Endothelial cell of umbilical vein (primary cell): ENCODE results near the gene RAP1GAP2. TPM values are rescaled to one million over a fixed set of nuclear protein-coding genes. Genes with fewer than 3 reads are reported as not detected.

Experiments used
- BruUV-seq: library from RNA; stranded (reverse); fragments of 400-500 nt; replicated peaks from 2 replicates; lab custom pipeline; 2021; lab: Mats Ljungman, UMichigan
- CTCF ChIA-PET: fragments of 300-600, 350-600 bp; sonication (Branson Sonifier 250); formaldehyde crosslinking; loops from one replicate; lab custom pipeline; 2021; ENCODE audit warnings: antibody characterized with exemption, inconsistent platforms; lab: Charles Lee
- POLR2A ChIA-PET: fragments of 300-600, 350-600 bp; sonication (Branson Sonifier 250); formaldehyde crosslinking; loops from one replicate; lab custom pipeline; 2021; ENCODE audit warnings: antibody characterized with exemption, inconsistent platforms; lab: Charles Lee
- DNase-seq: peaks from one replicate; pipeline ENCODE4 v3.0.0-alpha.2; 2011; ENCODE audit warnings: low read depth, low spot score
- FAIRE-seq: peaks from 2 replicates; lab custom pipeline; 2011; peaks lifted over from hg19 to GRCh38; lab: Jason Lieb, UNC
- H2AFZ ChIP-seq: 2 replicates; pipeline ENCODE4 v1.6.0; 2012; ENCODE audit warnings: low read depth, low read length, control low read depth, inconsistent platforms
- H3K27ac ChIP-seq: 2 replicates; pipeline ENCODE4 v1.5.1; 2011; ENCODE audit warnings: low read depth, mild to moderate bottlenecking, control low read depth, low read length, moderate library complexity; ENCODE audit not compliant: insufficient read depth
- H3K27me3 ChIP-seq, 2 experiments: 2 replicates each; pipeline versions ENCODE4 v1.6.0 to v1.6.1; 2011; ENCODE audit warnings: low read length in 2 of 2, mixed read lengths in 1 of 2; ENCODE audit not compliant: control insufficient read depth in 2 of 2, insufficient read depth in 2 of 2
- H3K36me3 ChIP-seq, 2 experiments: 2 replicates in 1 of 2; 3 replicates in 1 of 2; pipeline ENCODE4 v1.5.1; 2011; ENCODE audit warnings: low read length in 2 of 2, mild to moderate bottlenecking in 1 of 2, moderate library complexity in 1 of 2; ENCODE audit not compliant: control insufficient read depth in 2 of 2, insufficient read depth in 2 of 2; ENCODE audit errors: extremely low read depth in 1 of 2
- H3K4me1 ChIP-seq: 3 replicates; pipeline ENCODE4 v1.5.1; 2011; ENCODE audit warnings: mild to moderate bottlenecking, low read length; ENCODE audit not compliant: control insufficient read depth, insufficient read depth; ENCODE audit errors: extremely low read depth
- H3K4me2 ChIP-seq: 2 replicates; pipeline ENCODE4 v1.6.1; 2011; ENCODE audit warnings: low read length, control low read depth, mixed read lengths; ENCODE audit not compliant: insufficient read depth
- H3K4me3 ChIP-seq, 3 experiments: fragments of 200-600 bp in 1 of 3; sonication (generic), shearing (Covaris generic) in 1 of 3; replicated peaks in 1 of 3; 2 replicates each; pipeline ENCODE4 v1.5.1; 2011 to 2016; ENCODE audit warnings: control low read depth in 3 of 3, low read length in 3 of 3, mild to moderate bottlenecking in 2 of 3, inconsistent platforms in 1 of 3, low read depth in 1 of 3, moderate library complexity in 1 of 3; ENCODE audit not compliant: insufficient read depth in 1 of 3
- H3K79me2 ChIP-seq: 2 replicates; pipeline ENCODE4 v1.6.0; 2012; ENCODE audit warnings: low read length, inconsistent platforms; ENCODE audit not compliant: control insufficient read depth, insufficient read depth
- H3K9ac ChIP-seq: replicated peaks from 2 replicates; pipeline ENCODE3; 2011; ENCODE audit warnings: low read length, control low read depth; ENCODE audit not compliant: insufficient read depth; ENCODE audit errors: extremely low read depth
- H3K9me1 ChIP-seq: replicated peaks from 3 replicates; pipeline ENCODE4 v1.6.0; 2011; ENCODE audit warnings: mild to moderate bottlenecking, low read length; ENCODE audit not compliant: control insufficient read depth, insufficient read depth; ENCODE audit errors: extremely low read depth
- H3K9me3 ChIP-seq: replicated peaks from 2 replicates; pipeline ENCODE4 v1.5.1; 2012; ENCODE audit warnings: low read length, inconsistent platforms; ENCODE audit not compliant: control insufficient read depth, insufficient read depth
- H4K20me1 ChIP-seq: replicated peaks from 2 replicates; pipeline ENCODE3; 2011; ENCODE audit warnings: mild to moderate bottlenecking, low read length; ENCODE audit not compliant: control insufficient read depth, insufficient read depth; ENCODE audit errors: extremely low read depth
- CTCF ChIP-seq, 2 donors: IDR thresholded peaks; 1 replicate in 1 of 2; 2 replicates in 1 of 2; pipeline ENCODE4 v1.5.1; 2011; ENCODE audit warnings: low read length in 2 of 2, mild to moderate bottlenecking in 2 of 2, moderate library complexity in 2 of 2, control low read depth in 1 of 2, inconsistent platforms in 1 of 2, low read depth in 1 of 2; ENCODE audit not compliant: insufficient read depth in 1 of 2; ENCODE audit errors: extremely low read depth in 1 of 2
- EZH2 ChIP-seq: IDR thresholded peaks from 2 replicates; pipeline ENCODE4 v1.6.1; 2012; ENCODE audit warnings: borderline replicate concordance, low read depth, mild to moderate bottlenecking, moderate library complexity, low read length, inconsistent platforms; ENCODE audit not compliant: severe bottlenecking
- FOS ChIP-seq: IDR thresholded peaks from 2 replicates; pipeline ENCODE4 v1.6.1; 2011; ENCODE audit warnings: mild to moderate bottlenecking, low read length, moderate library complexity, borderline replicate concordance; ENCODE audit not compliant: insufficient read depth
- GATA2 ChIP-seq: IDR thresholded peaks from 2 replicates; pipeline ENCODE4 v1.7.0; 2011; ENCODE audit warnings: low read depth, mild to moderate bottlenecking, moderate library complexity, mixed read lengths, low read length; ENCODE audit not compliant: insufficient read length, insufficient read depth
- JUN ChIP-seq: IDR thresholded peaks from 2 replicates; pipeline ENCODE4 v1.6.1; 2011; ENCODE audit warnings: borderline replicate concordance, low read depth; ENCODE audit not compliant: insufficient read length, insufficient read depth
- MAX ChIP-seq: IDR thresholded peaks from 2 replicates; pipeline ENCODE4 v1.6.1; 2011; ENCODE audit not compliant: insufficient read depth, insufficient read length
- MYC ChIP-seq: IDR thresholded peaks from one replicate; pipeline ENCODE4 v1.6.1; 2011; ENCODE audit warnings: mild to moderate bottlenecking, low read depth, low read length
- POLR2A ChIP-seq: IDR thresholded peaks from 2 replicates; pipeline ENCODE4 v1.6.1; 2012; ENCODE audit warnings: low read depth, mild to moderate bottlenecking, control low read depth, low read length
- POLR2AphosphoS5 ChIP-seq: IDR thresholded peaks from 2 replicates; pipeline ENCODE4 v1.6.1; 2012; ENCODE audit warnings: low read depth, mild to moderate bottlenecking, control low read depth, low read length, moderate library complexity; ENCODE audit not compliant: insufficient read depth
- dilution Hi-C: fragments of 300-500 bp; cut with MboI; formaldehyde crosslinking; loops from one replicate; pipeline ENCODE4 v1.15.0; 2019; ENCODE audit warnings: low sequenced_read_pairs; ENCODE audit not compliant: extremely low pct_ligation_motif_present
- intact Hi-C: fragments of 100-400 bp; cut with micrococcal nuclease; formaldehyde crosslinking; loops from one replicate; pipeline ENCODE4 v1.10.0; 2022
- polyA plus RNA-seq, 4 experiments: library from polyadenylated mRNA; depleted of rRNA in 3 of 4; stranded (reverse) in 3 of 4; unstranded in 1 of 4; fragments of >200 nt; gene quantifications; 2 replicates each; pipeline versions ENCODE4 v1.2.1 to v1.2.3, GENCODE V29; 2011 to 2012; ENCODE audit warnings: missing spikeins in 1 of 4
- total RNA-seq: library from RNA; stranded (reverse); gene quantifications from 2 replicates; pipeline ENCODE4 v1.2.3, GENCODE V29; 2021

Gene RAP1GAP2
- total and polyA plus RNA-seq, 2 donors (not counting 3 experiments of a cell fraction or from before 2014, with no cell fraction given) = 1.4 to 3.6 TPM

DNA sequence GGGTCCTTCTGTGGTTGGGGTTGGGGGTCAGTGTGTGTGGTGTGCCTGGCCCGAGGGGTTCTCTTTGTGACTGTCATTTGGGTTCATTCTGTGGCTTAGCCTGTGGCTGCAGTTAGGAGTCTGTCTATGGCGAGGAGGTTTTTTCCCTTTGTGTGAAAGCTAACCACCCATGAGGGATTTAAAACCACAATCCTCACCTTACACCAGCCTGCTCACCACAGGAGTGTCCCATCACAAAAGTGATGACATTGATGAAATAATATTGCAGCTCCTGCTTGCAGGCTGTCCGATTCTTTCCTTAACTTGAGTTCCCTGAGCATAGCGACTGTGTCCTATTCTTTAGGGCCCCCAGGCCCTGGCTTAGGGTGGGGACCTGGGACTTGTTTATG lies 113.6 kb downstream of the RAP1GAP2 start:
- H4K20me1 ChIP-seq = no peaks in the 10 kb centered on the region
- no peak overlapping the region for H3K9ac ChIP-seq
- CTCF ChIA-PET = interaction anchor here (1.0 to 1.1 kb wide), 2 partner anchors 17 to 103 kb away, joined by 3 read pairs; no protein-coding TSS in a partner anchor
- DNase-seq (no peak), FAIRE-seq (no peak)
- no peaks in the 10 kb centered on the region for H3K9me3 ChIP-seq
- H3K4me3 ChIP-seq = no peak overlapping the region
- POLR2A ChIA-PET = no interaction called here
- TF ChIP-seq CTCF (IDR thresholded peaks at IDR 0.05; ENCODE audit: extremely low read depth in 1 of 2, insufficient read depth in 1 of 2, low read depth in 1 of 2, low read length in 2 of 2) (no peak), GATA2 (no peak), POLR2AphosphoS5 (no peak), JUN (no peak), EZH2 (no peak), POLR2A (no peak), FOS (no peak), MYC (no peak), MAX (no peak)
- H3K4me1 ChIP-seq = no peaks in the 10 kb centered on the region
- H3K9me1 ChIP-seq = no peaks in the 10 kb centered on the region
- BruUV-seq = no TSS peak
- intact Hi-C loops (no loop called here), dilution Hi-C loops (no loop called here)
- H3K79me2 ChIP-seq = no peaks in the 10 kb centered on the region
- no peaks in the 10 kb centered on the region for H3K36me3 ChIP-seq
- H2AFZ ChIP-seq = no peak overlapping the region
- H3K4me2 ChIP-seq = no peak overlapping the region
- no peak overlapping the region for H3K27ac ChIP-seq
- no peaks in the 10 kb centered on the region for H3K27me3 ChIP-seq
